HG03520 (cell line): ENCODE measurements around the gene CACNA2D3.

Experiments used
- ATAC-seq: cut with Tn5 transposase; IDR thresholded peaks from one replicate; pipeline ENCODE4 v1.9.1; 2021; ENCODE audit warnings: mild to moderate bottlenecking, moderate library complexity; ENCODE audit not compliant: unreplicated experiment

CACNA2D3 gene

DNA sequence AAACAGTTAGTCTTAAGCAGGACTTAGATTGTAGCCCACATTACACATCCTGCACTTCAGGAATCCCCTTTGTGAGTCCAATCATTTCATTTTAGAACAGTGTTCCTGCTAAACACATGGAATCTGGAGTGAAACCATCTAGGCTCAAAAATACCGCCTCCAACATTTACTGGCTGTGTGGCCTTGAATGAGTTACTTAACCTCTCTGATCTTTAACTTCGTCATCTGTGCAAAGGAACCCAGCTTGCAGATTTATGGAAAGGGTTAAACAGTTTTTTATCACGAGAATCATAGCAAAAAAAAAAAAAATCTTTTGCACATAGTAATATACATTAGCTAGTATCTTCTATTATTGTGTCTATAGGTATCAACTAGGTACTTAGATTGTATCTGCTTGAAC is 813.5 kb downstream of the CACNA2D3 start:
- no peak for ATAC-seq

DNA sequence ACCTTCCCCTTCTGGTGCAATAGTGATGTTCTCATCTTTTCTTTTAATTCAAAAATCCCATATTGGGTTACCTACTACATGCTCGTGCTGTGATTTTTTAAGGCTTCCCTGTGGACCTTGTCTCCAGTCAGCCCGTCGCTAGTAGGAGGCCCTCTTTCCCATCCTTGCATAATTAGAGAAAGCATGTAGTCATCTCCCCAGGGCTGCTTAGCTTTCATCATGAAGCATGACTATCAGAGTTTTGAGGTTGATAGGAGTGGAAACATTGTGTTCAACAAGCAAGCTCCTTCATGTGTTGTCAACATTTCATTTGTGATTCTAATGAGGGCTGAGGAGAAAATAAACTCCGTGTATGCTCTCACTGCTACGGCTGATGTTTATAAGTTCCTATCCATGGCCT is 814.2 kb downstream of the CACNA2D3 start:
- no peak for ATAC-seq

- ATAC-seq = no peak
Measured at GRCh38 chr3:54939557-54940300, 817.4 kb downstream of the CACNA2D3 start.

- no peak for ATAC-seq
Measured at GRCh38 chr3:54940971-54941370, 818.6 kb downstream of the CACNA2D3 start.

DNA sequence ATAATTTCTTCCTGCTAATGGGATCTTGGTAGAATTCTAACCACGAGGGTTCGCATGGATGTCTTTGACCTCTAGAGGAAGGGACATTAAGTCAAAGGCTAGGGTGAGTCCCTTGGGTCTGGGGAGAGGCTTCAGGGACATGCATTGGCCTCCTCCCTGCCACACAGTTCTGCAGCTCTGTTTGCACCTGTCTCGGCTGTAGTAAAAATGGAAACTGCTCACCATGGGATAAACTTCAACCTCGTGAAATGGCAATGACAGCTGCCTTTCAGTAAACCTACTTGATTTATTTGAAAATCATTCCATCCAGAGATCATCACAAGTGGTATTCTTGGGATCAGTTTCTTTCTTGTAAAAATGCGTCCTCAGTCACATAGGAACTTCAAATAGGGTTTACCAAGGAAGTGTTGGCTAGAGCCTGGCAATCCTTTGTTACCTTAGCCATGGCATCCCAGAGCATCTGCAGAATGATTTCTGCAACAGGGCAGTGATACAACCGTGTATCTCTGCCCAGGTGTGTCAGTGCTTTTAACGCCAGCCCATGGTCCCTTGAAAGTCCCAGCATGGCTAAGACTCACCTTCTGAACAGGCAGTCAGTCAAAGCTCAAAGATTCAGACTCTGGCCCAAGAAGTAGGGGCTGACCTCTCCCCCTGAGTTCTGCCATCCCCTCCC is 819.5 kb downstream of the CACNA2D3 start:
- ATAC-seq = no peak

- no peak for ATAC-seq
Measured at GRCh38 chr3:54949491-54950044, 827.2 kb downstream of the CACNA2D3 start.

- ATAC-seq = no peak
Measured at GRCh38 chr3:54950391-54951003, 828.1 kb downstream of the CACNA2D3 start.

GRCh38 chr3:54951405-54951804 is 829.1 kb downstream of the CACNA2D3 start:
- ATAC-seq = no peak

- ATAC-seq = no peak
Measured at GRCh38 chr3:54954022-54954421, 831.7 kb downstream of the CACNA2D3 start.

GRCh38 chr3:54954521-54954920 is 832.2 kb downstream of the CACNA2D3 start:
- ATAC-seq = no peak

DNA sequence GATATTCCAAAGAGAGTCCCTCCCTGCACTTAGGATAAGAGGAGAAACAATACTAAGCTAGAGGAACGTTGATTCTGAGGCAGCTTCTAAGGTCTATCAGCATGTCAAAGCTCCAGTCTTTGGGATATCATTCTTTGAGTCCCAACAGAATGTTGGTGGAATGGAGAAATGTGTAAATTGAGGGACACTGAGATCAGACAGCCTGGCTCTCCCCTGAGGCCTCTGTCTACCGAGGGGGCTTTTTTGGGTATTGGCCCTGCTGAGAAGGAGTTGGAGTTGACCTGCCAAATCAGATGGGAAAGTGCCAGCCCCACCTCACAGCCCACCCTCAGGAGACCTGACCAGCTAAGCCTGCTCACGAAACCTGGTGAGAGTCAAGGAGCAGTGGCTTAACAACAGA is 833.1 kb downstream of the CACNA2D3 start:
- no peak for ATAC-seq

DNA sequence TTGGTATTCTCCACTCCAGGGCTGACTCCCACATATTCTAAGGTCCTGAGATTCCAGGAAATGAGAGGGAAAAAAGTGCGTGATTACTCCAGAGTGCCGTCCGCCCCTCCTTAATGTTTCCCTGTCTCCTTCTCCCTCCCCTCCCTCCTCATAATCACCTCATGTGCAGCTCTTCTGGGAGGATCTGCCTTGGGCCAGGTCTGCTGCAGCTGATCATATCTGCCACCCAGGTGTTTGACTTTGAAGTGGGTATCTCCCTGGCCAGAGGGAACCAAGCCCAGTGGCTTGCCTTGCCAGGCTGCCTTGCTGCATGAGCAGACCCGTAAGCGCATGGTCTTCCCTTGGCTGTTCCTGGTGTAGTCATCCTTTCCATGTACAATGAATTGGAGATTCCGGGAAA is 833.6 kb downstream of the CACNA2D3 start:
- ATAC-seq = no peak

- no peak for ATAC-seq
Measured at GRCh38 chr3:54957711-54958110, 835.4 kb downstream of the CACNA2D3 start.

- ATAC-seq = no peak
Measured at GRCh38 chr3:54960082-54960481, 837.7 kb downstream of the CACNA2D3 start.

GRCh38 chr3:54960701-54961100 is 838.3 kb downstream of the CACNA2D3 start:
- no peak for ATAC-seq

DNA sequence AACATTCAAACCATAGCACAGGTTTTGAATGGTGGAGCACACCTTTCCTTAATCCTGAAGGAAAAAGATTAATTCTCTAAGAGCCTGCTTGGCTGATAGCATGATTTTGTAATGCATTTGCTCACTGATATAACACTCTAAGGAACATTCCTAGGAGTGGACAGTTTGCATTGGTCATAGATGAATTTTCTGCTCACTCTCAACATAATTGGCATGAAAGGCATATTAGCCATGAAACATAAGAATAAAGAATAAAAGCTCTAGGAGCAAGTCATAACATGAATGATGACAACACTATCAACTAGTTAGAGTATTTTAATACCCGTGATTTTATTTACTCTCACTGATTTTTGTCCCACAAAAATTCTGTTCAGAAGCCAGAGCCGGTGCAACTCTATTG is 839.8 kb downstream of the CACNA2D3 start:
- ATAC-seq = no peak

DNA sequence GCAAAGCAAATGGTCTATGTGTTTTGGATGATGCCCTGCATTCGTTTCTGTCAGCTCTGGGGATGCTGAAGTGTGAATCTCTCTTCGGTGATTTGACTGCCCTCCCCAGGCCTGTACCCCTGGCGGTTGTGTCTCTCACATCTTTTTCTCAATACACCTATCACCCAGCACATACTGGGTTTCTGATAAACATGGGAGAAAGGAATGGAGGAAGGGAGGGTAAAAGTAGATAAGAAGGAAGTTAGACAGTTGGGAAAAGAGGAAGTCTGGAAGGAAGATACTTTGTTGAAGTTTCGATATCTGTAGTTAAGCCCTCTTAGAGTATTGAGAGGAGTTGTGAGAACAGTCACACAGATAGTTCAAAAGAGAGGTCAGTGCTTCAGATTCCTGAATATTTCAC is 841.3 kb downstream of the CACNA2D3 start:
- no peak for ATAC-seq

DNA sequence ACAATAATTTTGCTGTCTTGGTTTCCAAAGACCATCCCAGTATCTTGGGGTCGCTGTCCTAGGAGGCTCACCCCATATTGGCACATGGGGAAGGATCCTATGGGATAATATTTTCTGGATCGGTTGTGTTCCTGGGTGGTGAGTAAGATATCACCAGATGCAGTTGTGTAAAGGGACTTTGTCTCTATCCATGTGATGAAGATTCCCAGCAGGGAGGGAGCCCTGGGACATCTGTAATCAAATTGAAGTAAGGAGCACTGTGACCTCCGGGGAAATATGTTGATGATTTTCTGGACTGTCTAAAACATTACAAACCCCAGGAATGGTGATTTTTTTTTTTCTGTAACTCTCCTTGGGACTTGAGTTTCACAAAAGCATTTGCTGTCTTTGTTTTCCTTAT is 841.7 kb downstream of the CACNA2D3 start:
- ATAC-seq = no peak

DNA sequence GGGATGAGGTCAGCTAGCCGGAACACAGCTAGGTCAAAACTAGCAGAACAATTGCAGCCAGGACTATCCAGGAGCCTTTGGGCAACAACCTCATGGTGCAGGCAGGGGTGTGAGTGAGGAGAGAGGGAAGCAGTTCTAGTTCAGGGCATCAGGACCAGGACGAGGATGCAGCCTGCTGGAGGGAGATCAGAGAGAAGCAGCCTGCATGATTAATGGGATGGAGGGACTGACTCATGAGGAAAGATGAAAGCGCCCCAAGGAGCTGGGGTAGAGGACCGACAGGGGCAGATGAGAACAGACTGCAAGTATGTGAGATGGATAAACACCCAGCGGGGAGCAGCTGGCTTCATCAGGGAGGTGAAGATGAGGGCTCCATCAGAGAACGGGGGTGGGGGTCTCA is 843.4 kb downstream of the CACNA2D3 start:
- no peak for ATAC-seq

DNA sequence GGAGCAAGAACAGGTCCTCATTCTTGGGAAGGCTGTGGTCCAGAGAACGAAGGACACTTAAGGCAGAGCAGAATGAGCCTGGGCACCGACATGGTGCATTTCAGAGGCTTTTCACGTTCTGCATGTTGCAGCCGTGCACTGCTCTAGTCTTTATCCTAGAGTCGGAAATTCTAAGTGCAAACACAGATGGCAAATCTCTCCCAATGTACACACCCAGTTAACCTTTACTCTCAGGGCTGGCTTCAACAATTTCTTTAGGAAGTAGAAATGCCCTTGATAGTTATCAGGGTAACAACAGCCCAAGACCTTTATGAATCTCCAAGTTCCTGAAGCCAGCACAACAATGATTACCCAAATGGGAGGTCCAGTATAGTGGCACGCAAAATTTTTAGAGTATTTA is 844.6 kb downstream of the CACNA2D3 start:
- no peak for ATAC-seq

- ATAC-seq = no peak
Measured at GRCh38 chr3:54967731-54968161, 845.4 kb downstream of the CACNA2D3 start.
